ENCODE results near the gene UROC1.

GRCh38 chr3:126459763-126460127 is 57.8 kb downstream of the UROC1 start:
- TF ChIP-seq POLR2A (IDR thresholded peaks at IDR 0.05) (no peak), CTCF (IDR thresholded peaks at IDR 0.05) (no peak), POLR2AphosphoS5 (IDR thresholded peaks at IDR 0.05) (no peak), EP300 (IDR thresholded peaks at IDR 0.05) (no peak)
